Mesothelial cell of epicardium (in vitro differentiated cells): ENCODE data around the gene ERBIN. TPM values are rescaled to one million over a fixed set of nuclear protein-coding genes. Genes with fewer than 3 reads are reported as not detected.

Source experiments
- DNase-seq, 2 experiments: peaks; one replicate each; pipeline ENCODE4 v3.0.0; 2021; ENCODE audit warnings: low spot score in 2 of 2; ENCODE audit not compliant: unreplicated experiment in 2 of 2
- H3K27ac Mint-ChIP-seq: 2 replicates; pipeline ENCODE4 v1.8.0; 2021; ENCODE audit warnings: mixed read lengths
- H3K27me3 Mint-ChIP-seq: 2 replicates; pipeline ENCODE4 v1.8.0; 2021; ENCODE audit warnings: low read depth, mixed read lengths
- H3K36me3 Mint-ChIP-seq: 2 replicates; pipeline ENCODE4 v1.8.0; 2021; ENCODE audit warnings: mixed read lengths
- H3K4me1 Mint-ChIP-seq: 2 replicates; pipeline ENCODE4 v1.8.0; 2021; ENCODE audit warnings: mixed read lengths
- H3K4me3 Mint-ChIP-seq: 2 replicates; pipeline ENCODE4 v1.8.0; 2021; ENCODE audit warnings: mild to moderate bottlenecking, moderate library complexity, mixed read lengths
- H3K9me3 Mint-ChIP-seq: 2 replicates; pipeline ENCODE4 v1.8.0; 2021; ENCODE audit warnings: mixed read lengths
- CTCF ChIP-seq: fragments of 200-600 bp; sonication (generic); IDR thresholded peaks from one replicate; pipeline ENCODE4 v1.5.0; 2021; ENCODE audit warnings: antibody characterized with exemption; ENCODE audit not compliant: unreplicated experiment
- total RNA-seq: library from RNA; stranded (reverse); gene quantifications from 3 replicates; pipeline ENCODE4 v1.2.1, GENCODE V29; 2021

Gene ERBIN
- total RNA-seq, 1 donor from 2014 or later: 81.8 TPM

GRCh38 chr5:66010476-66010875 is 84.1 kb downstream of the ERBIN start:
- H3K4me3 Mint-ChIP-seq: no peak overlapping the region
- peaks cover 17% of the 10 kb centered on the region for H3K36me3 Mint-ChIP-seq
- H3K4me1 Mint-ChIP-seq: peaks cover 8% of the 10 kb centered on the region
- no peak for DNase-seq
- no peak overlapping the region for H3K27ac Mint-ChIP-seq
- H3K27me3 Mint-ChIP-seq: no peaks in the 10 kb centered on the region
- TF ChIP-seq CTCF: no peak
- peaks cover 4% of the 10 kb centered on the region for H3K9me3 Mint-ChIP-seq

DNA sequence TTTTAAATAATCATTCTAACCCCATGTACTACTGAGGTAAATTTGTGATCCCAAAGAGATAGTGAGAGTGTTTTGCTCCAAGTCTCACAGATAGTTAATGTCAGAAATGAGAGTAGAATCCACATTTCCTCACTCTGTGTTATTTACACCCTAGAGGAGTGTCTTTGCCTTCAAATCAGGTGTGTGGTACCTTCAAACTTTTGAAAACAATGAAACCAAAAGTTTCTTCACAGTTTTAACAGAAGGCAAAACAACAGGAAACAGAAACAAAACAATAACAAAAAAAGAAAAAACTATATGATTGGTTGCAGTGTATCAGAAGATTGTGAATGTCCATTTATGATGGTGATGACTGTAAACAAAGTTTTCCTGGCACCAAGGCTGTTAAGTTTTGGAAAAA is 85.9 kb downstream of the ERBIN start:
- TF ChIP-seq CTCF: no peak
- no peaks in the 10 kb centered on the region for H3K27me3 Mint-ChIP-seq
- no peak overlapping the region for H3K4me3 Mint-ChIP-seq
- H3K27ac Mint-ChIP-seq: no peak overlapping the region
- peaks cover 22% of the 10 kb centered on the region for H3K36me3 Mint-ChIP-seq
- H3K4me1 Mint-ChIP-seq: peaks cover 8% of the 10 kb centered on the region
- no peak for DNase-seq
- H3K9me3 Mint-ChIP-seq: peaks cover 4% of the 10 kb centered on the region

DNA sequence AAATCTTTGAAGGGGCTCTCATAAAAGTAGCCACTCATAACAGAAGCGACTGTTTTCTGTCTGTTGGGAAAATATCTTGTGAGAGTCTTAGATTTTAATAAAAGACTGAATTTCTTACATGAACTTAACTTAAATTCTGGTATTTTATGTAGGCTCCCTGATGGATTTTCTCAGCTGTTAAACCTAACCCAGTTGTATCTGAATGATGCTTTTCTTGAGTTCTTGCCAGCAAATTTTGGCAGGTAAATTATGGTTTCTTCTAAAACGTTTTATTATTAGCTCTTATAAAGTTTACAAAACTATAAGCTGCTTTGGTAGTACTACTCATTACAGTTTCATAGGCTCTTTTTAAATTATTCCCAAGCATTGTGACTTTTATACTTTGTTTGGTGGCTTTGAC is 87.0 kb downstream of the ERBIN start:
- no peak for DNase-seq
- no peak overlapping the region for H3K27ac Mint-ChIP-seq
- H3K36me3 Mint-ChIP-seq: peaks cover 30% of the 10 kb centered on the region
- H3K4me3 Mint-ChIP-seq: no peak overlapping the region
- no peak for TF ChIP-seq CTCF
- peaks cover 8% of the 10 kb centered on the region for H3K4me1 Mint-ChIP-seq
- H3K9me3 Mint-ChIP-seq: peaks cover 11% of the 10 kb centered on the region
- no peaks in the 10 kb centered on the region for H3K27me3 Mint-ChIP-seq

DNA sequence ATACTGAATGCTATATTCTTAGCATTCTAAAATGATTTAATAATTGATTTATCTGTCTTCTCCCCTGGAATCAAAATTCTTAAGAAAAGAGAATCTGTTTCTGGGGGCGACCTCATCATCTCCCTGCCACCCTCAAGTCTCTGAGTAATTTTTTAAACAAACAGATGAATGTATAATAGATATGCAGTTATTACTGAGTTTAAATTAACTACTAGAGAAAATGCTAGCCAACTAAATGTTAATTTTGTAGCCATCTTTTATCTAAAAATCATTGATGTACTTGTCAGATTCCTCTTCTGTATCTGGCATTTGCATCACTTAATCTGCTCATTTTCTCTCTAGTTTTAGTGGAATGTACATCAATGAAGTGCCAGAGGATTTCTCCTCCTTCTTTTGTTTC is 87.5 kb downstream of the ERBIN start:
- DNase-seq: no peak
- Mint-ChIP-seq H3K27me3 (no peaks in the 10 kb centered on the region), H3K4me3 (no peak overlapping the region), H3K9me3 (peaks cover 11% of the 10 kb centered on the region), H3K36me3 (peaks cover 30% of the 10 kb centered on the region), H3K4me1 (peaks cover 8% of the 10 kb centered on the region), H3K27ac (no peak overlapping the region)
- no peak for TF ChIP-seq CTCF

GRCh38 chr5:66015196-66015960 is 89.0 kb downstream of the ERBIN start:
- H3K4me3 Mint-ChIP-seq: no peak overlapping the region
- no peaks in the 10 kb centered on the region for H3K27me3 Mint-ChIP-seq
- no peak for TF ChIP-seq CTCF
- H3K27ac Mint-ChIP-seq: no peak overlapping the region
- peaks cover 30% of the 10 kb centered on the region for H3K36me3 Mint-ChIP-seq
- no peak for DNase-seq
- peaks cover 11% of the 10 kb centered on the region for H3K9me3 Mint-ChIP-seq
- peaks cover 5% of the 10 kb centered on the region for H3K4me1 Mint-ChIP-seq
